DOHH2 (cell line): ENCODE data around the gene MAB21L3.

Source experiments
- EZH2phosphoT487 ChIP-seq: fragments of 200-600 bp; sonication (generic); IDR thresholded peaks from 2 replicates; pipeline ENCODE4 v1.6.1; 2017; ENCODE audit warnings: borderline replicate concordance, mild to moderate bottlenecking, antibody characterized with exemption, low read length, moderate library complexity, mixed read lengths
- TF ChIP-seq, protein P1 (sequence below): fragments of 200-600 bp; sonication (generic); IDR thresholded peaks from one replicate; pipeline ENCODE4 v1.5.1; 2014; ENCODE audit warnings: antibody characterized with exemption, mild to moderate bottlenecking, low read depth, low read length; ENCODE audit not compliant: poor library complexity, severe bottlenecking

DNA sequence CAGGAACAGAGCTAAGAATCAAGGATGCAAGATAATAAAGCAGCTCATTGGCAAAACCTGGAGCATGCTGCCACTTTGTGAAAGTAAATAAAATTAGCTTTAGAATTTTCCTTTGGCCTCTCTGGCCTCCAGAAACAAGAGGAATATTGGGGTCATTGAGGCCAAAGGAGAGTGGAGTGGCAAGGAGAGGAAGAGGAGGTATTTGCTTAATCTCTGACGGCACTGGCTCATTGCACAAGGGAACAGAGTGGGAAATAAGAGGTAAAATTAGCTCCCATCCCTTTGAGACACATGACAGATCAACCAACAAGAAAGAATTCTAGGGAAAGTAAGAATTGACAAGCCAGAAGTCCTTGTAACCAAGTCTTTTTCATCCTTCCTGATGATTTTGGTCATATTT is 48.4 kb downstream of the MAB21L3 start:
- TF ChIP-seq, protein P1, sequence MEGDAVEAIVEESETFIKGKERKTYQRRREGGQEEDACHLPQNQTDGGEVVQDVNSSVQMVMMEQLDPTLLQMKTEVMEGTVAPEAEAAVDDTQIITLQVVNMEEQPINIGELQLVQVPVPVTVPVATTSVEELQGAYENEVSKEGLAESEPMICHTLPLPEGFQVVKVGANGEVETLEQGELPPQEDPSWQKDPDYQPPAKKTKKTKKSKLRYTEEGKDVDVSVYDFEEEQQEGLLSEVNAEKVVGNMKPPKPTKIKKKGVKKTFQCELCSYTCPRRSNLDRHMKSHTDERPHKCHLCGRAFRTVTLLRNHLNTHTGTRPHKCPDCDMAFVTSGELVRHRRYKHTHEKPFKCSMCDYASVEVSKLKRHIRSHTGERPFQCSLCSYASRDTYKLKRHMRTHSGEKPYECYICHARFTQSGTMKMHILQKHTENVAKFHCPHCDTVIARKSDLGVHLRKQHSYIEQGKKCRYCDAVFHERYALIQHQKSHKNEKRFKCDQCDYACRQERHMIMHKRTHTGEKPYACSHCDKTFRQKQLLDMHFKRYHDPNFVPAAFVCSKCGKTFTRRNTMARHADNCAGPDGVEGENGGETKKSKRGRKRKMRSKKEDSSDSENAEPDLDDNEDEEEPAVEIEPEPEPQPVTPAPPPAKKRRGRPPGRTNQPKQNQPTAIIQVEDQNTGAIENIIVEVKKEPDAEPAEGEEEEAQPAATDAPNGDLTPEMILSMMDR: no peak
- TF ChIP-seq EZH2phosphoT487: no peak
